Gastroesophageal sphincter (tissue), 3 donors: ENCODE results near the gene RASAL3.

Source experiments
- POLR2A ChIP-seq, 2 donors: fragments of 450-650 bp; IDR thresholded peaks; one replicate each; pipeline ENCODE4 v1.6.1; 2017; ENCODE audit warnings: antibody characterized with exemption in 2 of 2, mild to moderate bottlenecking in 2 of 2, moderate library complexity in 1 of 2
- POLR2AphosphoS5 ChIP-seq: sonication (generic); formaldehyde crosslinking; IDR thresholded peaks from one replicate; pipeline ENCODE4 v1.6.1; 2017; ENCODE audit warnings: antibody characterized with exemption
- TF ChIP-seq, protein P1 (sequence below), 4 experiments: fragments of 200-600 bp in 2 of 4; fragments of 450-650 bp in 2 of 4; sonication (generic) in 1 of 4; IDR thresholded peaks; one replicate each; pipeline ENCODE4 v1.5.1; 2017 to 2019; ENCODE audit warnings: antibody characterized with exemption in 4 of 4, mild to moderate bottlenecking in 2 of 4, moderate library complexity in 2 of 4

DNA sequence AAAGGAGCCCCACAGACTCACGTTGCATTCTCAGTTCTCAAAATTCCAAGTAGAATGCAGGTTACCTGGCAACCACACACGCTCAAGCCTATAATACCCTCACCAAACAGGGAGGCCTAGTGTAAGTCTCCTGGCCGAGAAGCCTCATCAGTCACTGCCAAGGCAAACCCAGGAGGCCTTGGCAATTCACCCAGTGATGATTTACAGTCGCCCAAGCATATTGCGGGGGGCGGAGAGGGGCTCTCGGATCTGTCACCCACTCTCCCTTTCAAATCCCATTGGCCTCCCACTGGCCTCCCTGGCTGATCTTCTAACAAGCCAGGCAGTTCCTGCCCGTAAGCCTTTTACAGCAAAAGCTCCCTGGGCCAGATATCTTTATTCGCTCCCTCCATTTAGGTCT lies 46.6 kb downstream of the RASAL3 start:
- TF ChIP-seq, protein P1, sequence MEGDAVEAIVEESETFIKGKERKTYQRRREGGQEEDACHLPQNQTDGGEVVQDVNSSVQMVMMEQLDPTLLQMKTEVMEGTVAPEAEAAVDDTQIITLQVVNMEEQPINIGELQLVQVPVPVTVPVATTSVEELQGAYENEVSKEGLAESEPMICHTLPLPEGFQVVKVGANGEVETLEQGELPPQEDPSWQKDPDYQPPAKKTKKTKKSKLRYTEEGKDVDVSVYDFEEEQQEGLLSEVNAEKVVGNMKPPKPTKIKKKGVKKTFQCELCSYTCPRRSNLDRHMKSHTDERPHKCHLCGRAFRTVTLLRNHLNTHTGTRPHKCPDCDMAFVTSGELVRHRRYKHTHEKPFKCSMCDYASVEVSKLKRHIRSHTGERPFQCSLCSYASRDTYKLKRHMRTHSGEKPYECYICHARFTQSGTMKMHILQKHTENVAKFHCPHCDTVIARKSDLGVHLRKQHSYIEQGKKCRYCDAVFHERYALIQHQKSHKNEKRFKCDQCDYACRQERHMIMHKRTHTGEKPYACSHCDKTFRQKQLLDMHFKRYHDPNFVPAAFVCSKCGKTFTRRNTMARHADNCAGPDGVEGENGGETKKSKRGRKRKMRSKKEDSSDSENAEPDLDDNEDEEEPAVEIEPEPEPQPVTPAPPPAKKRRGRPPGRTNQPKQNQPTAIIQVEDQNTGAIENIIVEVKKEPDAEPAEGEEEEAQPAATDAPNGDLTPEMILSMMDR (IDR thresholded peaks at IDR 0.05), result no peak
- TF ChIP-seq POLR2AphosphoS5 (no peak), POLR2A (IDR thresholded peaks at IDR 0.05) (no peak)
